Tibial nerve (tissue), 4 donors: ENCODE data around the gene MAG.

Experiments used
- CTCF ChIP-seq, 5 experiments: fragments of 200-600 bp in 3 of 5; fragments of 450-650 bp in 2 of 5; sonication (generic) in 3 of 5; IDR thresholded peaks; one replicate each; pipeline ENCODE4 v1.5.1; 2016 to 2019; ENCODE audit warnings: antibody characterized with exemption in 5 of 5, mild to moderate bottlenecking in 3 of 5, moderate library complexity in 2 of 5
- EP300 ChIP-seq, 2 donors: sonication (generic); formaldehyde crosslinking; IDR thresholded peaks; one replicate each; pipeline ENCODE4 v1.6.1; 2017; ENCODE audit warnings: antibody characterized with exemption in 2 of 2, mild to moderate bottlenecking in 1 of 2
- POLR2A ChIP-seq, 2 donors: fragments of 450-650 bp; IDR thresholded peaks; one replicate each; pipeline ENCODE4 v1.6.1; 2017; ENCODE audit warnings: antibody characterized with exemption in 2 of 2, mild to moderate bottlenecking in 2 of 2, moderate library complexity in 2 of 2

DNA sequence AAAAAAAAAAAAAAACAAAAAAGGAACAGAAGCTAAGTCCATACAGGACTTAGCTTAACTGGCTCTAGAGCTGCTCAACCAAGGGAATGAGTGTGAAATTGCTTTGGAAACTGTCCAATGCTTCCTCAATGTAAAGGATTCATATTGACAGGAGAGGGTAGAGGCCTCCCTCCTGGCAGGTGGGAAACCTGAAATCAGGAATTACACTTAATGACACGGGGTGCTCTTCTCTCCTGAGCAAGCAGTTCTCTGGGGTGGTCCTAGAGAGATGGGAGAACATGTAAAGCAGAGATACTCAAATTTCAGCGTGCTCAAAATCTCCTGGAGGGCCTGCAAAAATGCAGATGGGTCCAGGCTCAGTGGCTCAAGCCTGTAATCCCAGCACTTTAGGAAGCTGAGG lies 3.6 kb upstream of the MAG start:
- TF ChIP-seq POLR2A (IDR thresholded peaks at IDR 0.05): no peak
- TF ChIP-seq EP300 (IDR thresholded peaks at IDR 0.05): no peak
- TF ChIP-seq CTCF (IDR thresholded peaks at IDR 0.05): no peak
